HL-60 (cell line): ENCODE measurements around the gene PTHLH.

Experiments used
- DNase-seq, 2 experiments: peaks; one replicate each; pipeline ENCODE4 v3.0.0-alpha.2; 2010 to 2020; ENCODE audit warnings: low read depth in 1 of 2, low spot score in 1 of 2
- H3K27ac ChIP-seq: fragments of 250-450 bp; sonication (Bioruptor Pico); replicated peaks from 2 replicates; pipeline ENCODE4 v1.5.1; 2020; ENCODE audit warnings: mild to moderate bottlenecking, moderate library complexity
- H3K27me3 ChIP-seq: fragments of 250-450 bp; sonication (Bioruptor Pico); 2 replicates; pipeline ENCODE4 v1.5.1; 2021; ENCODE audit warnings: mild to moderate bottlenecking, moderate library complexity; ENCODE audit not compliant: insufficient read depth, poor library complexity, severe bottlenecking
- H3K4me3 ChIP-seq: replicated peaks from 2 replicates; pipeline ENCODE4 v1.5.1; 2011; ENCODE audit warnings: mild to moderate bottlenecking, control low read depth, low read length; ENCODE audit not compliant: insufficient read depth
- CTCF ChIP-seq: IDR thresholded peaks from one replicate; pipeline ENCODE4 v1.5.1; 2011; ENCODE audit warnings: low read length, control low read depth, inconsistent platforms; ENCODE audit not compliant: insufficient read depth
- GABPA ChIP-seq: IDR thresholded peaks from 2 replicates; pipeline ENCODE4 v1.6.1; 2012; ENCODE audit warnings: low read depth
- POLR2AphosphoS5 ChIP-seq: IDR thresholded peaks from 2 replicates; pipeline ENCODE4 v1.6.1; 2012; ENCODE audit warnings: low read depth
- REST ChIP-seq: IDR thresholded peaks from 2 replicates; pipeline ENCODE4 v1.6.1; 2012; ENCODE audit warnings: low read depth; ENCODE audit not compliant: insufficient replicate concordance
- SPI1 ChIP-seq: IDR thresholded peaks from 2 replicates; pipeline ENCODE4 v1.6.1; 2012; ENCODE audit warnings: low read depth, mild to moderate bottlenecking, borderline replicate concordance

PTHLH gene

GRCh38 chr12:27995406-27995805 is 22.9 kb upstream of the PTHLH start:
- Histone ChIP-seq H3K27ac (no peak overlapping the region), H3K4me3 (no peak overlapping the region), H3K27me3 (no peaks in the 10 kb centered on the region)
- no peak for TF ChIP-seq REST
- DNase-seq = no peak

GRCh38 chr12:27988594-27989233 is 16.2 kb upstream of the PTHLH start:
- Histone ChIP-seq H3K27me3 (peaks cover 2% of the 10 kb centered on the region), H3K4me3 (no peak overlapping the region), H3K27ac (no peak overlapping the region)
- DNase-seq = no peak
- TF ChIP-seq GABPA = no peak
- TF ChIP-seq CTCF = no peak
- no peak for TF ChIP-seq SPI1
- no peak for TF ChIP-seq REST
- no peak for TF ChIP-seq POLR2AphosphoS5

- peaks cover 2% of the 10 kb centered on the region for H3K27me3 ChIP-seq
- TF ChIP-seq REST (no peak), SPI1 (no peak), GABPA (no peak), CTCF (no peak), POLR2AphosphoS5 (no peak)
- no peak overlapping the region for H3K4me3 ChIP-seq
- peak in 1 of 2 experiments; percentile 12 for DNase-seq
- H3K27ac ChIP-seq = no peak overlapping the region
Observed at GRCh38 chr12:27987331-27987730, 14.8 kb upstream of the PTHLH start.

- H3K27ac ChIP-seq = no peak overlapping the region
- DNase-seq = no peak
Observed at GRCh38 chr12:27984275-27984674, 11.7 kb upstream of the PTHLH start.

More at GRCh38 chr12:27984275-27984674, 11.7 kb upstream of the PTHLH start:
- Histone ChIP-seq H3K27me3 (peaks cover 6% of the 10 kb centered on the region), H3K4me3 (no peak overlapping the region)
- TF ChIP-seq GABPA (no peak), REST (no peak), SPI1 (no peak), POLR2AphosphoS5 (no peak), CTCF (no peak)
